Measurements from ENCODE around the gene NFIB.

Gene NFIB

GRCh38 chr9:14281136-14281795 is 32.7 kb downstream of the NFIB start:
- in situ Hi-C loops (cut with MboI; ENCODE audit: low sequenced_read_pairs): no loop called here

DNA sequence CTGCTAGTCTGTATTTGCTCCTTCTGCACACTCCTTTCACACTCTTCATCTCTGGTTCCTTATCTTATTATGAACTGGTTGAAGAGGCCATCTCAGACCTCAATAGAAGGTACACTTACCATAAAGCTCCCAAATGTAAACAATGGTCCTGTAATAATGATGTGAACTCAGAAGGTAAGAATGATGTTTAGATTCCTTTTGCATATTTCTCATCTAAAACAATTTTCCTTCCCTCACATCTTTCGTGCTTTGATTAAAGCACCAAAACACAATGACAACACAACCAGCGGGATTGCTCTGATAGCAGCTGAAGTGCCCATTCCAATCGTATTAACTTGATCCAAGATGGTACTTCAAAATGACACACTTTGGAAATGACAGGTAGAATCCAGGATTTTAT is 34.3 kb downstream of the NFIB start:
- in situ Hi-C loops (cut with MboI; ENCODE audit: low sequenced_read_pairs): no loop called here

GRCh38 chr9:14278291-14278721 is 35.6 kb downstream of the NFIB start:
- in situ Hi-C loops (cut with MboI; ENCODE audit: low sequenced_read_pairs): no loop called here

GRCh38 chr9:14277761-14278160 is 36.2 kb downstream of the NFIB start:
- in situ Hi-C loops (cut with MboI; ENCODE audit: low sequenced_read_pairs): no loop called here

DNA sequence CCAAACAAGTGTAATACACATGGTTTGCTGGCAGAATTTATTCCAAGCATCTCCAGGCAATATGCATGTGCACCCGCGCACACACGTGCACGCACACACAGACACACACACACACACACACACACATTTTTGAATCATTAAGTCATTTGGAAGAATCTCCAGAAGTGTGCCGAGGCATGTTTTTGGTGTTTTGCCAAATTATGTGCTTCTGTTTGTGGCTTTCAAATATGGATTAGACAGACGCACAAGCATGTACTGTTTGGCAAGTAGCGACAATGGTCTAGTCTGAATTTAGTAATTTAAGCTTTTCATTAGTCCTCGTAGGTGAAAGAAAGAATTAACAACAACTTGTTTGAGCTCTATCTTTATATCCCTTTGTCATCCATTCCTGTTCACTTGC is 36.7 kb downstream of the NFIB start:
- in situ Hi-C loops (cut with MboI; ENCODE audit: low sequenced_read_pairs): no loop called here

DNA sequence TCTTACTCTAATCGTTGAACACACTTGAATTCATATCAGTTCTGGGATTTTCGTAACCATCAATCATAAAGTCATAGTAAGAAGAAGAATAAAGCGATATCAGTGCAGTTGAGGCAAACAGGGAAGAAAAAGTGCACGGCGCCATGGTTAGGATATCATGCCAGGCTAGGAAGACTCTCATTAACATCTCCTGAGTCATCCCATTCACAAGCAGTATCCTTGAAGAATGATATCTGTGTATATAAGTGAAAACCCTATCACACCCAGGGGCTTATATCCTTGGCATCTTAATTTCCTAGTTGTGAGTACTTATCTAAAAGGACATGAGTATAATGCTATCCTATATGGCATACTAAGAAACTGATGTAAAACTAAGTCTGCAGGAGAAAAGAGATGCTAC is 38.6 kb downstream of the NFIB start:
- in situ Hi-C loops (cut with MboI; ENCODE audit: low sequenced_read_pairs): no loop called here

- in situ Hi-C loops (cut with MboI; ENCODE audit: low sequenced_read_pairs): no loop called here
Measured at GRCh38 chr9:14273696-14274121, 40.2 kb downstream of the NFIB start.

DNA sequence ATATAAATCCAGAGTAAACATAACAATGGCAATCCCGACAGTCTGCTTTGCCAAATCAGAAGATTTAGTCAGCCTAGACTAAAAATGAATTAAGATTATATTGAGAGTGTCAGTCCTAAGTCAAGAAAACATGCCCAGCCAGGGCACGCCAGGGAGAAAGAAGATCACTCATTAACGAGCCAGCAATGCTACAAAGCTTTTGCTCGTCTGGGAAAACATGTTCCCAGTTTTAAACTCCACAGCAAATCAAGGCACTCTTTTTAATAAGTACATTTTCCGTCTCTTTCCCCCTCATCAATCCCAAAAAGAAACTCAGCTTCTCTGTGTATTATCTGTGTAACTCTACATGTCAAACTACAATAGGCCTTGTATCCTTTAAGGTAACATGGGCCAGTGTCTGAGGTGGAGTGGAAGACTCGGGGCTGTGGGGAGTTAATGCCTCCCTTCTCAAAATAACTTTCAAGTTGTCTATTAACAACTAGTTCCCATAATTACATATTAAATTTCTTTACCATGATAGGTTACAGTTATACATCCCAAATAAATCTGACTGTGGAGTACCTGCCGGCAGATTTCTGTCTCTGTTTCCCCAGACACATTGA is 40.9 kb downstream of the NFIB start:
- in situ Hi-C loops (cut with MboI; ENCODE audit: low sequenced_read_pairs): no loop called here

GRCh38 chr9:14271093-14271673 is 42.8 kb downstream of the NFIB start:
- in situ Hi-C loops (cut with MboI; ENCODE audit: low sequenced_read_pairs): no loop called here

DNA sequence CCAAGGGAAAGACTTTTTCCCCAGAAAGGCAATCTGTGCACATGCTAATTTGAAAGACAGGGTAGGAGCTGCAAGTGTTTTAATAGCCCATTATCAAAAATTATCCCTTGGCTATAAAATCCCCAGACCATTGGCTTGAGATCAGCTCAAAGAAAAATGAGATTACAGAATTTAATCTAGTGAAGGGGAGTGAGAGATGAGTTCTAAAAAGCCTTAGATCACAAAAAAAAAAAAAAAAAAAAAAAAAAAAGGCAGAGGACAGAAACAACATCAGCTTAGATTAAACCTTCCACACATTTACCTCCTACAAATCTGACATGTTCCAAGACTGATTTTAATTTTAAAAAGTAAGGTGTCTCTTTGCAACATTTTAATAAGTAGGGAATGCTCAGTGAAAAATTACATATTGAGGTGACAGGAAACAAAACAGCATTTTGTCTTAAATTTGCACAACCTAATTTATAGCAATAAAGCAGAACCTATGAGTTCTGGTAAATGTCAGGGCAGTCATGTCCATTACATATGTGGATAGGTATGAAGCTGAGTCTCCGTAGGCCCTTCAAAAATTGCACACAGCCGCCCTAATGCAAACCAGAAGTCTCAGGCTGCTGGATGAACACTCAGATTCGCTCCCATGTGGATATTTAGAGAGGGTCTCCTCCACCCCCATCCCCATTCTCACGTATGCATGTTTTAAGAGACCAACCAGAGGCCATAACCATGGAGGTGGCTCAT is 43.4 kb downstream of the NFIB start:
- in situ Hi-C loops (cut with MboI; ENCODE audit: low sequenced_read_pairs): no loop called here

DNA sequence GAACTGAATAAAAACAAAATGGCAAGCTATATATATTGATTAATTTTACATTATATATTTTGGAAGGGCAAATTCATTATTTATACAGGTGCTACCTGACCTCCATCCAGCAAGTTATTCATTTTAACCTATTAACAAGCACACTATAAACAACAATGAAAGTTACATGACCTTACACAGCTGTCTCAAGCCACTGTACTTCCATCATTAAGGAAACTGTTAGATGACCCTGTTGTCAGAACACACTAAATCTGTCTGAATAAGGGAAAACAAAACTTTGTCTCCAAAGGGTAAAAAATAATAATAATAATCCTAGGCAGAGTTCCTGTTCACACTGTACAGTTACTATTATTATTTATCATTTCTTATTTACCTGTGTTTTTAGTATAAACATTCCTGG is 44.0 kb downstream of the NFIB start:
- in situ Hi-C loops (cut with MboI; ENCODE audit: low sequenced_read_pairs): no loop called here

GRCh38 chr9:14263707-14264483 is 50.0 kb downstream of the NFIB start:
- in situ Hi-C loops (cut with MboI; ENCODE audit: low sequenced_read_pairs): no loop called here

DNA sequence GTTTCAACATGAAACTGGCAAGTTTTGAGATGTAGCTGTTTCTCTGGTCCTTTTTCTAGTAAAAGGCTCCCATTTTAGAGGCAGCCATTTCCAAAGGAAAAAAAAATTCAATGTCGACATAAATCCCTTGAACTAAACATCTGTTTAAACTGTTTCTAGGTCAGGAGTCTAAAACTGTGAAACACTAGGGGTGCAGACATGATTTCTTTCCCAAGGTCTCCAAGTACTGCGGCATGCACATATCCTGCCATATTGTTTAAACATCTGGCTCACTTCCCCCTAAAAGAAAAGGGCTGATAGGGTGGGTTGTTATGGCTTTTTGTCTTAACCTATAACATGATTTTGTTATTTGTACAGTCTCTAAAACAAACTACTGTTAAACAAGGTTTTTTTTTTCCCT is 51.1 kb downstream of the NFIB start:
- in situ Hi-C loops (cut with MboI; ENCODE audit: low sequenced_read_pairs): no loop called here

- in situ Hi-C loops (cut with MboI; ENCODE audit: low sequenced_read_pairs): no loop called here
Measured at GRCh38 chr9:14261616-14262015, 52.3 kb downstream of the NFIB start.

GRCh38 chr9:14260101-14260500 is 53.8 kb downstream of the NFIB start:
- in situ Hi-C loops (cut with MboI; ENCODE audit: low sequenced_read_pairs): no loop called here

- in situ Hi-C loops (cut with MboI; ENCODE audit: low sequenced_read_pairs): no loop called here
Measured at GRCh38 chr9:14258660-14259239, 55.2 kb downstream of the NFIB start.

- in situ Hi-C loops (cut with MboI; ENCODE audit: low sequenced_read_pairs): no loop called here
Measured at GRCh38 chr9:14258156-14258555, 55.8 kb downstream of the NFIB start.

GRCh38 chr9:14256588-14256987 is 57.4 kb downstream of the NFIB start:
- in situ Hi-C loops (cut with MboI; ENCODE audit: low sequenced_read_pairs): no loop called here

DNA sequence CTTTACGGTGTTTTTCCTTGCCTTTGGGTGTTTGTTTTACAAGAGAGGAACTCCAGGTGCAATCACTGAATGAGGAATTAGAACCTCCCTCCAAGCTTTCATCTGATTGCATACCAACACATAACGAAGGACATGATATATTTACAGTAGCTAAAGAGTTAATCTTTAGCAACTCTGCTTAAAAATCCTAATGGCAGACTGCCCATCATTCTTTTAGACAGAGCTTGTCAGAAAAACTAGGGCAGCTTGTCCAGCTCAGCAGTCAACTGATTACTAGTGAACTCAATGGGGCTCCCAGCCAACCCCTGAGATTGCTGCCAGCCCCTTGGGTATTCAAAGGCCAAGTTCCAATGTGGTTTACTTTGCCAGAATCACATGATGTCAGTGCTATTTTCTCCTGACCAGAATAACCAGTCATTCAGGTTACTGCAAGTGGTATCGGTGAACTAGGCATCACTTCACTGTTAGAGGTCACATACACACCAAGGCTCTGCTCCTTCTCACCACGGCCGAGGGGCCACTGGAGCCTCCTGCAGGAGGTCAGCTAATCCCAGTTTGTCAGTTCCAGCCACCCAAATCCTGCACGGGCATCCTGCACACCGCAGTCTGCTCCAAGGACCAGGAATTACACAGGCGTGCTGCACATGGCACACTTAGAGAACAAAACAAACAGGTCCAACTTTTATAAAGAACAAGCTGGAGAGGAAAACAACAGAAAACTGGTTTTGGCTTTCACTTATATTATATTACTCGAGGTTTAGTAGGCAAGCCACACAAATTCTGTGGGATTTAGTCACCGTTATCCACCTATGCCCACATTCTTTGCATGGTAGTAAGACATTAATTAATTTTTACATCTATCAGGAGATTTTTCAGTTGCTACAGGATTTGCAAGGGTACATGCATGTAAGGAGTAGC is 62.5 kb downstream of the NFIB start:
- in situ Hi-C loops (cut with MboI; ENCODE audit: low sequenced_read_pairs): no loop called here

GRCh38 chr9:14250794-14251153 is 63.2 kb downstream of the NFIB start:
- in situ Hi-C loops (cut with MboI; ENCODE audit: low sequenced_read_pairs): no loop called here

Data from HL-60/S4 (cell line).